Parathyroid adenoma (tissue), 2 donors: ENCODE data around the gene LMO3.

ENCODE experiments used
- H2AFZ ChIP-seq: fragments of 300-600 bp; sonication (generic); one replicate; pipeline ENCODE4 v1.7.0; 2017; ENCODE audit warnings: antibody characterized with exemption, mild to moderate bottlenecking
- H3K27ac ChIP-seq: fragments of 300-600 bp; sonication (generic); one replicate; pipeline ENCODE4 v1.7.0; 2017
- H3K27me3 ChIP-seq: fragments of 300-600 bp; sonication (generic); one replicate; pipeline ENCODE4 v1.7.0; 2017; ENCODE audit warnings: low read length; ENCODE audit not compliant: control insufficient read depth, insufficient read depth
- H3K36me3 ChIP-seq: fragments of 300-600 bp; sonication (generic); one replicate; pipeline ENCODE4 v1.7.0; 2017; ENCODE audit warnings: low read length; ENCODE audit not compliant: control insufficient read depth, insufficient read depth
- H3K4me1 ChIP-seq: fragments of 300-600 bp; sonication (generic); one replicate; pipeline ENCODE4 v1.7.0; 2017; ENCODE audit warnings: control low read depth
- H3K4me2 ChIP-seq: fragments of 300-600 bp; sonication (generic); one replicate; pipeline ENCODE4 v1.7.0; 2017; ENCODE audit warnings: low read length
- H3K4me3 ChIP-seq: fragments of 300-600 bp; sonication (generic); one replicate; pipeline ENCODE4 v1.7.0; 2017; ENCODE audit warnings: low read depth, low read length
- H3K79me2 ChIP-seq: fragments of 300-600 bp; sonication (generic); one replicate; pipeline ENCODE4 v1.7.0; 2017; ENCODE audit warnings: control low read depth
- H3K9ac ChIP-seq: fragments of 300-600 bp; sonication (generic); one replicate; pipeline ENCODE4 v1.7.0; 2017; ENCODE audit warnings: mild to moderate bottlenecking
- H3K9me3 ChIP-seq: fragments of 300-600 bp; sonication (generic); one replicate; pipeline ENCODE4 v1.7.0; 2017; ENCODE audit warnings: low read length; ENCODE audit not compliant: control insufficient read depth
- TF ChIP-seq, protein P1 (sequence below): fragments of 300-600 bp; sonication (generic); IDR thresholded peaks from one replicate; pipeline ENCODE4 v1.7.0; 2017; ENCODE audit warnings: antibody characterized with exemption, mild to moderate bottlenecking
- donor health status: primary hyperparathyroidism.

LMO3 gene

DNA sequence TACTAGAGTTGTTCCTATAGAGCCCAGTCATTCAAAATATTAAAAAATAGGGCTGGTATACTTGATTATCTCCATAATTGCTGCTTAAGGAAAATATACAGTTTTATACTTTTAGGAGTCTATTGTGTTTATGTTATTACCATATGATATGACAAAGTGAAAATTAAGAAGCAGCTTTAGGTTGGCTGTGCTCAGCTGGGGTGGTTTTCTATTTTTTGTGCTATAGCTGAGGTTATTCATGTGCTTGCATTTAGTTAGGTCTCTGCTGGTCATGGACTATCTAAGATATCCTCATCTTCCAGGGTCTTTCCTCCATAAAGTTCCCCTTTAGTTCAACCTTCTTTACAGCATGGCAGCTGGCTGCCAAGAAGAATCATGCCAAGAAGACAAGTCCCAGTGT, 13.6 kb upstream of the LMO3 start:
- Histone ChIP-seq H3K79me2 (no peaks in the 10 kb centered on the region), H2AFZ (no peak overlapping the region), H3K4me2 (no peak overlapping the region), H3K27me3 (no peaks in the 10 kb centered on the region), H3K27ac (no peak overlapping the region), H3K9me3 (peaks cover 3% of the 10 kb centered on the region), H3K4me1 (no peaks in the 10 kb centered on the region), H3K9ac (no peak overlapping the region), H3K4me3 (no peak overlapping the region), H3K36me3 (no peaks in the 10 kb centered on the region)
- TF ChIP-seq, protein P1, sequence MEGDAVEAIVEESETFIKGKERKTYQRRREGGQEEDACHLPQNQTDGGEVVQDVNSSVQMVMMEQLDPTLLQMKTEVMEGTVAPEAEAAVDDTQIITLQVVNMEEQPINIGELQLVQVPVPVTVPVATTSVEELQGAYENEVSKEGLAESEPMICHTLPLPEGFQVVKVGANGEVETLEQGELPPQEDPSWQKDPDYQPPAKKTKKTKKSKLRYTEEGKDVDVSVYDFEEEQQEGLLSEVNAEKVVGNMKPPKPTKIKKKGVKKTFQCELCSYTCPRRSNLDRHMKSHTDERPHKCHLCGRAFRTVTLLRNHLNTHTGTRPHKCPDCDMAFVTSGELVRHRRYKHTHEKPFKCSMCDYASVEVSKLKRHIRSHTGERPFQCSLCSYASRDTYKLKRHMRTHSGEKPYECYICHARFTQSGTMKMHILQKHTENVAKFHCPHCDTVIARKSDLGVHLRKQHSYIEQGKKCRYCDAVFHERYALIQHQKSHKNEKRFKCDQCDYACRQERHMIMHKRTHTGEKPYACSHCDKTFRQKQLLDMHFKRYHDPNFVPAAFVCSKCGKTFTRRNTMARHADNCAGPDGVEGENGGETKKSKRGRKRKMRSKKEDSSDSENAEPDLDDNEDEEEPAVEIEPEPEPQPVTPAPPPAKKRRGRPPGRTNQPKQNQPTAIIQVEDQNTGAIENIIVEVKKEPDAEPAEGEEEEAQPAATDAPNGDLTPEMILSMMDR: no peak

DNA sequence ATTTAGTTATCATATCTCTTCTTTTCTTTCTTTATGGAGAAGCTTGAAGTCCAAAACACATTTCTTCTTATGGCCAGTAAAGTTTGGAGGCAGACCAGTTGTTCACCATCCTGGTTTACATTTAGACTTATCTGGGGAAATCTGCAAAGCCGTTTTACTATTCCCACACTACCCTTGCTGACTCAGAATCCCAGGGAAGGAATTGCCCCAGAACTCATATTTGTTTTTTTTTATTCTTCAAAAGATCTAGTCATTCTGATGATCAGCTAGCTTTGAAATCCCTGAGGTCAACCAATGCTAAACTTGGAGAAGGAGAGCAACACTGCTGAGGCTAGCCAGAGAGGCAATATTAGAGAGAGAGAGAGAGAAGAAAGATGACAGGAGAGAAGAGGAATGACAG, 12.3 kb upstream of the LMO3 start:
- H3K79me2 ChIP-seq: no peaks in the 10 kb centered on the region
- no peak overlapping the region for H2AFZ ChIP-seq
- H3K9ac ChIP-seq: no peak overlapping the region
- TF ChIP-seq, protein P1: no peak
- H3K9me3 ChIP-seq: peaks cover 3% of the 10 kb centered on the region
- H3K4me3 ChIP-seq: no peak overlapping the region
- no peaks in the 10 kb centered on the region for H3K36me3 ChIP-seq
- no peaks in the 10 kb centered on the region for H3K27me3 ChIP-seq
- H3K4me2 ChIP-seq: no peak overlapping the region
- no peak overlapping the region for H3K27ac ChIP-seq
- no peaks in the 10 kb centered on the region for H3K4me1 ChIP-seq

GRCh38 chr12:16613199-16613598, 7.2 kb upstream of the LMO3 start:
- no peak overlapping the region for H2AFZ ChIP-seq
- H3K27ac ChIP-seq: no peak overlapping the region
- H3K27me3 ChIP-seq: no peaks in the 10 kb centered on the region
- H3K4me2 ChIP-seq: no peak overlapping the region
- no peak overlapping the region for H3K9ac ChIP-seq
- no peak overlapping the region for H3K4me3 ChIP-seq
- peaks cover 3% of the 10 kb centered on the region for H3K9me3 ChIP-seq
- H3K36me3 ChIP-seq: no peaks in the 10 kb centered on the region
- TF ChIP-seq, protein P1: no peak
- no peaks in the 10 kb centered on the region for H3K4me1 ChIP-seq
- H3K79me2 ChIP-seq: no peaks in the 10 kb centered on the region

DNA sequence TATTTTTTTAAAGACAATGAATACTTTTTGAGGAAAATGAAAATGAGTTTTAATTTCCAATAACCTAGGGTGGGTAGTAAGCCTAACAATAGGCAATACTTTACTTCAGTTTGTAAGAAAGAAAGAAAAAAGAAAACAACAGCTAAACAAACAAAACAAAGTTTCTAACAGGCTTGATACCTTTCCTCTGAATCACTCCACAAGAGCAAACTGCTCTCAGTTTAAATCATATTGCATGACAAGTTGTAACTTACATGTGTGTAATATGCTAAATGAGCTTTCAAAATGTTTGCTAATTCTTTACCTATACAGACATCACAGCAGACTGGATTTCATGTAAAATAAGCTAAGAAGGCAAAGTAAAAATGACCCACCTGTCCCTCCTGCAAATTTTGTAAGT, 6.7 kb upstream of the LMO3 start:
- Histone ChIP-seq H2AFZ (no peak overlapping the region), H3K27ac (no peak overlapping the region), H3K9me3 (peaks cover 3% of the 10 kb centered on the region), H3K4me2 (no peak overlapping the region), H3K4me1 (no peaks in the 10 kb centered on the region), H3K4me3 (no peak overlapping the region), H3K36me3 (no peaks in the 10 kb centered on the region), H3K9ac (no peak overlapping the region), H3K79me2 (no peaks in the 10 kb centered on the region), H3K27me3 (no peaks in the 10 kb centered on the region)
- TF ChIP-seq, protein P1: no peak

- Histone ChIP-seq H3K4me3 (no peak overlapping the region), H3K9ac (no peak overlapping the region), H3K27ac (no peak overlapping the region), H3K27me3 (no peaks in the 10 kb centered on the region), H3K36me3 (no peaks in the 10 kb centered on the region), H3K9me3 (peaks cover 3% of the 10 kb centered on the region), H3K79me2 (no peaks in the 10 kb centered on the region), H3K4me1 (no peaks in the 10 kb centered on the region), H2AFZ (no peak overlapping the region), H3K4me2 (no peak overlapping the region)
- TF ChIP-seq, protein P1: no peak
Observed at GRCh38 chr12:16611146-16611545, 5.2 kb upstream of the LMO3 start.
